Activated CD4-positive, alpha-beta memory T cell treated with anti-CD3 and anti-CD28 coated beads, Interleukin-2, amount 10 ng/mL, durations not matched to agents 7 days and 5 days (primary cell): ENCODE results near the gene PHOSPHO1. TPM values are rescaled to one million over a fixed set of nuclear protein-coding genes. Genes with fewer than 3 reads are reported as not detected.

Experiments used
- CTCF ChIA-PET: fragments of 350-600 bp; sonication (Branson Sonifier 250); formaldehyde crosslinking; loops from one replicate; lab custom pipeline; 2021; ENCODE audit warnings: antibody characterized with exemption, inconsistent platforms; lab: Charles Lee
- POLR2A ChIA-PET: fragments of 350-600 bp; sonication (Branson Sonifier 250); formaldehyde crosslinking; loops from one replicate; lab custom pipeline; 2021; ENCODE audit warnings: antibody characterized with exemption; lab: Charles Lee
- DNase-seq: peaks from one replicate; pipeline ENCODE4 v3.0.0-alpha.2; 2020
- H3K27ac Mint-ChIP-seq: one replicate; pipeline ENCODE4 v1.8.0; 2021; ENCODE audit warnings: mild to moderate bottlenecking, mixed read lengths
- H3K27me3 Mint-ChIP-seq: one replicate; pipeline ENCODE4 v1.8.0; 2021; ENCODE audit warnings: mixed read lengths
- H3K36me3 Mint-ChIP-seq: one replicate; pipeline ENCODE4 v1.8.0; 2021; ENCODE audit warnings: low read depth, mixed read lengths
- H3K4me1 Mint-ChIP-seq: one replicate; pipeline ENCODE4 v1.8.0; 2021; ENCODE audit warnings: mixed read lengths
- H3K4me3 Mint-ChIP-seq: one replicate; pipeline ENCODE4 v1.8.0; 2021; ENCODE audit warnings: mild to moderate bottlenecking, mixed read lengths
- H3K9me3 Mint-ChIP-seq: one replicate; pipeline ENCODE4 v1.8.0; 2021; ENCODE audit warnings: mixed read lengths
- total RNA-seq, 2 experiments: library from RNA; stranded (reverse); gene quantifications; one replicate each; pipeline ENCODE4 v1.2.3, GENCODE V29; 2021

PHOSPHO1 gene
- total RNA-seq, 2 experiments from 2014 or later, result not detected

DNA sequence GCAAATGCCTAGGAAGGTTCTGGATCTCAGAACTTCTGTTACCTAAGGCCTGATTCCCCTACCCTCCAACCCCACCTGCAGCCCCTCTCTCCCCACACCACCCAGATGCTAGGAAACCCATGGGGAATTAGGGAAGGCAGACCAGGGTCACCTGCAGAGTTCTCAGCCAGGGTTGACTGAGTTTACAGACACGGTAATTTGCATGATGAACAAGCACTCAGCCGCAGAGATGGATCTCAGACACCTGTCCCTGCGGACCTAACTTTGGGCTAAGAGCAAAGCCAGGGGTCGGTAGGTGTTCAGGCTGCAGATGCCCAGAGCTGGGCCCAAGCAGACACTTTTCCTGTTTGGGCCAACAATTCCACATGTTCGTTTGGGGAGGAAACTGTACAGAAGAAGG, 17.2 kb downstream of the PHOSPHO1 start:
- Mint-ChIP-seq H3K27me3 (no peaks in the 10 kb centered on the region), H3K27ac (no peak overlapping the region), H3K4me3 (peak overlapping the region; percentile 40), H3K9me3 (no peaks in the 10 kb centered on the region), H3K4me1 (peaks cover 86% of the 10 kb centered on the region), H3K36me3 (peaks cover 59% of the 10 kb centered on the region)
- DNase-seq, result no peak
- ChIA-PET CTCF (interaction anchor here (0.9 to 3.3 kb wide), 3 partner anchors 9 to 33 kb away, joined by 3 to 9 read pairs (median 7); no protein-coding TSS in a partner anchor), POLR2A (interaction anchor here (1.0 to 7.1 kb wide), 4 partner anchors 9 to 21 kb away, joined by 3 to 88 read pairs (median 23); no protein-coding TSS in a partner anchor)

GRCh38 chr17:49210158-49211029, 20.2 kb downstream of the PHOSPHO1 start, which contains the start of the genes ABI3 and GNGT2:
TSS of gene ABI3 (plus strand) at chr17:49210707. CDS start at chr17:49210725, 18 bp downstream.
TSS of gene GNGT2 (minus strand) at chr17:49210574. CDS start at chr17:49207422, 3,152 bp downstream.
- H3K27me3 Mint-ChIP-seq, result no peaks in the 10 kb centered on the region
- H3K4me3 Mint-ChIP-seq, result peak within 1 kb of the TSS; percentile 90
- peak; percentile 74 for DNase-seq
- ChIA-PET CTCF (interaction anchor here (1.7 to 2.7 kb wide), 4 partner anchors 14 to 30 kb away, joined by 5 to 18 read pairs (median 7); no protein-coding TSS in a partner anchor), POLR2A (interaction anchor here (1.2 to 7.1 kb wide), 5 partner anchors 8 to 18 kb away, joined by 3 to 88 read pairs (median 38); no protein-coding TSS in a partner anchor)
- H3K4me1 Mint-ChIP-seq, result peaks cover 64% of the 10 kb centered on the region
- H3K36me3 Mint-ChIP-seq, result peaks cover 48% of the 10 kb centered on the region
- H3K9me3 Mint-ChIP-seq, result no peaks in the 10 kb centered on the region
- H3K27ac Mint-ChIP-seq, result peak within 1 kb of the TSS; percentile 86

- Mint-ChIP-seq H3K4me1 (peaks cover 53% of the 10 kb centered on the region), H3K36me3 (peaks cover 38% of the 10 kb centered on the region), H3K9me3 (no peaks in the 10 kb centered on the region), H3K27ac (peak overlapping the region; percentile 86), H3K4me3 (peak overlapping the region; percentile 90), H3K27me3 (no peaks in the 10 kb centered on the region)
- ChIA-PET POLR2A (interaction anchor here (1.5 to 7.1 kb wide), 4 partner anchors 10 to 17 kb away, joined by 8 to 88 read pairs (median 40); no protein-coding TSS in a partner anchor), CTCF (interaction anchor here (1.1 to 2.7 kb wide), 6 partner anchors 13 to 160 kb away, joined by 3 to 18 read pairs (median 7); no protein-coding TSS in a partner anchor)
- no peak for DNase-seq
These were observed 21.5 kb downstream of the PHOSPHO1 start for GRCh38 chr17:49209061-49209571.

DNA sequence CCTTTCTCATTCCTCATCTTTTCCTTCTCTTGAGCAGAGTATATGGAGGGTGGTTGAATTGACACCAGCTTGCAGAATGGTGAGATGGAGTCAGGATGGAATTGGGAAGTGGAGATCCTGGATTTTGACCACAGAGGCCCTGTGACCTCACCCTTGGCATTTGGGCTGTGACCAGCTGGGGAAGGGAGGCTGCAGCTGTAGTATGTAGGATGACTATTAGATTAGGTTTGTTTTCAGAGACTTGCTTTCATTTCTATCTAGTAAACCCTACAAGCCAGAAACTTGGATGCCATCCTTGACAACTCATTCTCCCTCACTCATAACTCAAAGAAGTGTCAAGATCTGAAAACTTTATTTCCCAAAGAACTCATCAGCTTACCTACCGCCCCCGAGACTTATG, 26.1 kb downstream of the PHOSPHO1 start:
- Mint-ChIP-seq H3K27me3 (peaks cover 2% of the 10 kb centered on the region), H3K27ac (no peak overlapping the region), H3K4me3 (no peak overlapping the region), H3K36me3 (peaks cover 16% of the 10 kb centered on the region), H3K9me3 (no peaks in the 10 kb centered on the region), H3K4me1 (peaks cover 14% of the 10 kb centered on the region)
- ChIA-PET CTCF (interaction anchor here (0.9 kb wide), 2 partner anchors 13 to 23 kb away, joined by 3 read pairs; no protein-coding TSS in a partner anchor), POLR2A (interaction anchor here (1.1 to 2.1 kb wide), 3 partner anchors 9 to 13 kb away, joined by 4 to 8 read pairs (median 7); no protein-coding TSS in a partner anchor)
- DNase-seq, result no peak

DNA sequence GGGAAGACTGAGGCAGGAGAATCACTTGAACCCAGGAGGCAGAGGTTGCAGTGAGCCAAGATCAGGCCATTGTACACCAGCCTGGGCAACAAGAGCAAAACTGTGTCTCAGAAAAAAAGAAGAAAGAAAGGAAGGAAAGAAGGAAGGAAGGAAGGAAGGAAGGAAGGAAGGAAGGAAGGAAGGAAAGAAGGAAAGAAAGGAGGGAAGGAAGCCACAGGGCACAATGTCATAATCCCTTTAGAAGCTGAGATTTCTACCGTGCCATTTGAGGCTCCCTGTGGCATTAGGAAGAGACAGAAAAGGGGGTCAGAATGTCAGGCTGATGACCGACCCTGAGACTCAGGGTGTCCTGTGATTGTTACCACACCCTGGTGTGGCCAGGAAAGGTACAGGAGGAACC, 26.8 kb downstream of the PHOSPHO1 start:
- POLR2A ChIA-PET, result interaction anchor here (1.5 to 2.1 kb wide), 2 partner anchors 10 to 12 kb away, joined by 7 to 8 read pairs; no protein-coding TSS in a partner anchor
- H3K4me3 Mint-ChIP-seq, result no peak overlapping the region
- H3K36me3 Mint-ChIP-seq, result peaks cover 16% of the 10 kb centered on the region
- H3K27ac Mint-ChIP-seq, result no peak overlapping the region
- peaks cover 2% of the 10 kb centered on the region for H3K27me3 Mint-ChIP-seq
- DNase-seq, result no peak
- H3K9me3 Mint-ChIP-seq, result no peaks in the 10 kb centered on the region
- peaks cover 7% of the 10 kb centered on the region for H3K4me1 Mint-ChIP-seq
- CTCF ChIA-PET, result interaction anchor here (0.9 kb wide), 2 partner anchors 12 to 24 kb away, joined by 3 read pairs; no protein-coding TSS in a partner anchor

GRCh38 chr17:49201481-49201927, 29.1 kb downstream of the PHOSPHO1 start:
- Mint-ChIP-seq H3K4me1 (peaks cover 9% of the 10 kb centered on the region), H3K4me3 (no peak overlapping the region), H3K27me3 (peaks cover 2% of the 10 kb centered on the region), H3K9me3 (no peaks in the 10 kb centered on the region), H3K27ac (no peak overlapping the region), H3K36me3 (peaks cover 9% of the 10 kb centered on the region)
- POLR2A ChIA-PET, result interaction anchor here (1.5 to 4.7 kb wide), 2 partner anchors 8 to 9 kb away, joined by 9 to 38 read pairs; partner anchors contain the start of genes ABI3 and GNGT2
- no peak for DNase-seq
- CTCF ChIA-PET, result no interaction called here

GRCh38 chr17:49200423-49201083, 30.0 kb downstream of the PHOSPHO1 start:
- DNase-seq, result no peak
- Mint-ChIP-seq H3K36me3 (peaks cover 3% of the 10 kb centered on the region), H3K4me1 (peaks cover 18% of the 10 kb centered on the region), H3K4me3 (no peak overlapping the region), H3K9me3 (no peaks in the 10 kb centered on the region), H3K27ac (no peak overlapping the region), H3K27me3 (peaks cover 2% of the 10 kb centered on the region)
- ChIA-PET POLR2A (interaction anchor here (1.2 to 4.7 kb wide), 5 partner anchors 9 to 22 kb away, joined by 4 to 38 read pairs (median 6); partner anchors contain the start of genes ABI3 and GNGT2), CTCF (interaction anchor here (1.2 to 1.5 kb wide), 2 partner anchors 26 to 90 kb away, joined by 3 to 5 read pairs; no protein-coding TSS in a partner anchor)

DNA sequence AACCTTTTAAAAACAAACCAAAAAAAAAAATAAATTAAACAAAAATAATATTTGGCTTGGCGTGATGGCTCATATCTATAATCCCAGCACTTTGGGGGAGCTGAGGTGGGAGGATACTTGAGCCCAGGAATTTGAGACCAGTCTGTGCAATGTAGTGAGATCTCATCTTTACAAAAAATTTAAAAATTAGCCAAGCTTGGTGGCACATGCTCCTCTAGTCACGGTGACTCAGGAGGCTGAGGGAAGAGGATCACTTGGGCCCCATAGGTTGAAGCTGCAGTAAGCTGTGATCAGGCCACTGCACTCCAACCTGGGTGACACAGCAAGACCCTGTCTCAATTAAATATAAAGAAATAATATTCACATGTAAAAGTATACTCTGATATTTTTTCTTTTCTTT, 32.4 kb downstream of the PHOSPHO1 start:
- no peak overlapping the region for H3K4me3 Mint-ChIP-seq
- peaks cover 3% of the 10 kb centered on the region for H3K36me3 Mint-ChIP-seq
- peaks cover 2% of the 10 kb centered on the region for H3K27me3 Mint-ChIP-seq
- no peak for DNase-seq
- ChIA-PET POLR2A (interaction anchor here (0.9 to 4.7 kb wide), 3 partner anchors 11 to 30 kb away, joined by 3 to 38 read pairs (median 9); partner anchors contain the start of genes ABI3 and GNGT2), CTCF (interaction anchor here (1.4 to 1.7 kb wide), 3 partner anchors 10 to 18 kb away, joined by 3 to 6 read pairs (median 4); no protein-coding TSS in a partner anchor)
- no peak overlapping the region for H3K27ac Mint-ChIP-seq
- H3K4me1 Mint-ChIP-seq, result peaks cover 37% of the 10 kb centered on the region
- no peaks in the 10 kb centered on the region for H3K9me3 Mint-ChIP-seq

DNA sequence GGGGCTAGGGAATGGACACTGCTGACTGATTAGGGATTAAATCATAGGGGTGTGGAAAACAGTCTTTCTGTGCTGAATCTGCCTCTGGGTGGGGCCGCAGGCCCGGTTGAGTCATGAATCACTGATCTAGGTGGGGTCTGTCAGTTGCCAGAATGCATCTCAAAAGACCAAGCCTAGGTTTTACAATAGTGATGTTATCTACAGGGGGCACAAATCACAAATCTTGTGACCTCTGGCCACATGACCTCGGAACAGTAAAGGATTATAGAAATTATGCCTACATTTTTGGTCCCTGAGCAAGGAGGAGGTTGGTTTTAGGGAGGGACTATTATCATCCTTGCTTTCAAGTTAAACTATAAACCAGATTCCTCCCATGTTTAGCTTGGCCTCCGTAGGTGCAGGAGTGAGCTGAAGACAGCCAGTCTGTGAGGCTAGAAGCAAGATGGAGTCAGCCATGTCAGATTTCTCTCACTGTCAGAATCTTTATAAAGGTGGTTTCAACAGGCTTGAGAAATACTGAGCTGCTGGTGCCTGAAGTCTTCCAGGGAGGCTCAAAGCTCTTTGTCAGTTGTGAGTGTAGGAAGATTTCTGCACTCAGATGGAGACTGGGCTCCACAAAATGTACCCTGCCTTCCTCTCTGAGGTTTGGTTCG, 33.1 kb downstream of the PHOSPHO1 start:
- Mint-ChIP-seq H3K27ac (no peak overlapping the region), H3K27me3 (peaks cover 2% of the 10 kb centered on the region), H3K4me1 (peaks cover 43% of the 10 kb centered on the region), H3K4me3 (no peak overlapping the region), H3K9me3 (no peaks in the 10 kb centered on the region), H3K36me3 (peaks cover 6% of the 10 kb centered on the region)
- ChIA-PET POLR2A (interaction anchor here (0.9 to 4.7 kb wide), 3 partner anchors 12 to 31 kb away, joined by 3 to 38 read pairs (median 9); partner anchors contain the start of genes ABI3 and GNGT2), CTCF (interaction anchor here (1.4 kb wide), 1 partner anchor 15 kb away, joined by 4 read pairs; no protein-coding TSS in a partner anchor)
- DNase-seq, result no peak

DNA sequence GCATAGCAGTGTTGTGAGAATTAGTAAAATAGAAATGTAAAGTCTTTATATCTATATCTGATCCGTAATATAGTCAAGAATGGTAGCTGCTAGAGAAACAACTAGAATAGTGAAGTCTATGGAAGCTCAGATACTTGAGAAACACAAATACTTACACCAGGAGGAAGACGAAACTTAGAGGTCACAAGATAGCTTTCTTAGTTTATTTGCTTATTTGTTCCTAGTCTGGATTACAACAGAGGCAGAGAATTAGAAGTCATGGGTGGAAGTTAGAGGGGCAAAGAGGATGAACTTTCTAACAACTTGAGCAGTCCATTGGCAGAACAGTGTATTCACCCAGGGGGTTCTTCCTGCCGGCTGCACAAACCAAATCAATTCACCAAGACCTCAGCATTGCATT, 34.1 kb downstream of the PHOSPHO1 start:
- Mint-ChIP-seq H3K4me1 (peaks cover 49% of the 10 kb centered on the region), H3K27ac (no peak overlapping the region), H3K9me3 (no peaks in the 10 kb centered on the region), H3K27me3 (no peaks in the 10 kb centered on the region), H3K4me3 (no peak overlapping the region), H3K36me3 (peaks cover 3% of the 10 kb centered on the region)
- ChIA-PET CTCF (interaction anchor here (0.7 kb wide), 1 partner anchor 31 kb away, joined by 5 read pairs; no protein-coding TSS in a partner anchor), POLR2A (interaction anchor here (1.8 to 5.8 kb wide), 2 partner anchors 8 to 30 kb away, joined by 4 to 63 read pairs; no protein-coding TSS in a partner anchor)
- no peak for DNase-seq

DNA sequence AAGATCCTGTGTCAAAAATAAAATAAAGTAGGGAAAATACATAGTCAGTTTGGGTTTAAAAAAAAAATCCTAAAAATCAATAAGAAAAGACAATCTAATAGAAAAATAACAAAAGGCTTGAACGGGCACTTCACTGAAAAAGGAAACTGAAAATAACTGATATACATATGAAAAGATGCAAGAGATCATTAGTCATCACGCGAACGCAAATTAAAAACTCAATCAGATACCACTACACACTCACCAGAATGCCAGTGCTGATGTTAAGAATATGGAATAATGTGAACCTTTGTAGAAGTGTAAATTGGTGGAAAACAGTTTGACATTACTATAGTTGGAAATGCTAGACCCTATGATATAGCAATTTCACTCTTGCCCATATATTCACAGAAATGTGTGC, 34.8 kb downstream of the PHOSPHO1 start:
- peaks cover 3% of the 10 kb centered on the region for H3K36me3 Mint-ChIP-seq
- no peaks in the 10 kb centered on the region for H3K9me3 Mint-ChIP-seq
- CTCF ChIA-PET, result interaction anchor here (0.7 kb wide), 1 partner anchor 32 kb away, joined by 5 read pairs; no protein-coding TSS in a partner anchor
- DNase-seq, result no peak
- H3K27ac Mint-ChIP-seq, result peak overlapping the region; percentile 58
- H3K4me3 Mint-ChIP-seq, result peak overlapping the region; percentile 45
- peaks cover 53% of the 10 kb centered on the region for H3K4me1 Mint-ChIP-seq
- POLR2A ChIA-PET, result interaction anchor here (1.8 to 7.5 kb wide), 3 partner anchors 9 to 30 kb away, joined by 4 to 88 read pairs (median 63); partner anchors contain the start of genes ABI3 and GNGT2
- H3K27me3 Mint-ChIP-seq, result no peaks in the 10 kb centered on the region
